Measurements from ENCODE around the gene TTBK2. TPM values are rescaled to one million over a fixed set of nuclear protein-coding genes. Genes with fewer than 3 reads are reported as not detected.

The TTBK2 gene
- polyA plus RNA-seq, 1 donor (not counting 4 experiments of a cell fraction or from before 2014, with no cell fraction given), result 7.3 TPM

GRCh38 chr15:42716125-42716524 is 204.5 kb downstream of the TTBK2 start:
- H3K27ac ChIP-seq (ENCODE audit: control insufficient read depth, insufficient read depth, low read length), result no peak overlapping the region
- no peak overlapping the region for H2AFZ ChIP-seq (ENCODE audit: control insufficient read depth, low read length)
- TF ChIP-seq EZH2 (IDR thresholded peaks at IDR 0.05; ENCODE audit: low read length) (no peak), CTCF (optimal IDR thresholded peaks at IDR 0.05 in 1 of 3, IDR thresholded peaks at IDR 0.05 in 1 of 3, conservative IDR thresholded peaks at IDR 0.05 in 1 of 3; ENCODE audit: extremely low read depth in 1 of 3, insufficient read depth in 2 of 3, low read length in 3 of 3) (no peak)
- H3K4me2 ChIP-seq (ENCODE audit: control insufficient read depth, extremely low read depth, insufficient read depth, low read depth, low read length), result no peak overlapping the region
- H3K9me3 ChIP-seq (ENCODE audit: control insufficient read depth, low read depth, low read length), result no peaks in the 10 kb centered on the region
- DNase-seq (ENCODE audit: low read depth, low spot score), result no peak
- no peaks in the 10 kb centered on the region for H4K20me1 ChIP-seq (ENCODE audit: control insufficient read depth, extremely low read depth, insufficient read depth, low read length)
- H3K9ac ChIP-seq (ENCODE audit: control insufficient read depth, extremely low read depth, insufficient read depth, low read length), result no peak overlapping the region
- H3K4me1 ChIP-seq (ENCODE audit: control insufficient read depth, extremely low read depth, insufficient read depth, low read length), result no peaks in the 10 kb centered on the region
- no peaks in the 10 kb centered on the region for H3K79me2 ChIP-seq (ENCODE audit: control insufficient read depth, insufficient read depth, low read length)
- dilution Hi-C loops (cut with MboI; ENCODE audit: extremely low pct_ligation_motif_present, low sequenced_read_pairs), result no loop called here
- H3K9me1 ChIP-seq (ENCODE audit: control insufficient read depth, extremely low read depth, insufficient read depth, low read length), result no peaks in the 10 kb centered on the region
- H3K27me3 ChIP-seq (ENCODE audit: control insufficient read depth, extremely low read depth, insufficient read depth, low read length), result no peaks in the 10 kb centered on the region
- no peak overlapping the region for H3K4me3 ChIP-seq (ENCODE audit: control insufficient read depth in 2 of 3, extremely low read depth in 1 of 3, insufficient read depth in 2 of 3, low read depth in 1 of 3, low read length in 3 of 3)
- H3K36me3 ChIP-seq (ENCODE audit: control insufficient read depth in 2 of 2, extremely low read depth in 1 of 2, insufficient read depth in 2 of 2, low read length in 2 of 2), result peaks cover 0 to 1% of the 10 kb centered on the region in 2 experiments
- FAIRE-seq, result no peak

- no peak for FAIRE-seq
- no peak overlapping the region for H2AFZ ChIP-seq (ENCODE audit: control insufficient read depth, low read length)
- DNase-seq (ENCODE audit: low read depth, low spot score), result no peak
- no peaks in the 10 kb centered on the region for H3K36me3 ChIP-seq (ENCODE audit: control insufficient read depth in 2 of 2, extremely low read depth in 1 of 2, insufficient read depth in 2 of 2, low read length in 2 of 2)
- no peaks in the 10 kb centered on the region for H3K27me3 ChIP-seq (ENCODE audit: control insufficient read depth, extremely low read depth, insufficient read depth, low read length)
- no peaks in the 10 kb centered on the region for H3K9me1 ChIP-seq (ENCODE audit: control insufficient read depth, extremely low read depth, insufficient read depth, low read length)
- no peaks in the 10 kb centered on the region for H4K20me1 ChIP-seq (ENCODE audit: control insufficient read depth, extremely low read depth, insufficient read depth, low read length)
- H3K4me2 ChIP-seq (ENCODE audit: control insufficient read depth, extremely low read depth, insufficient read depth, low read depth, low read length), result no peak overlapping the region
- H3K27ac ChIP-seq (ENCODE audit: control insufficient read depth, insufficient read depth, low read length), result no peak overlapping the region
- H3K9ac ChIP-seq (ENCODE audit: control insufficient read depth, extremely low read depth, insufficient read depth, low read length), result no peak overlapping the region
- TF ChIP-seq EZH2 (IDR thresholded peaks at IDR 0.05; ENCODE audit: low read length) (no peak), CTCF (optimal IDR thresholded peaks at IDR 0.05 in 1 of 3, IDR thresholded peaks at IDR 0.05 in 1 of 3, conservative IDR thresholded peaks at IDR 0.05 in 1 of 3; ENCODE audit: extremely low read depth in 1 of 3, insufficient read depth in 2 of 3, low read length in 3 of 3) (no peak)
- H3K9me3 ChIP-seq (ENCODE audit: control insufficient read depth, low read depth, low read length), result no peaks in the 10 kb centered on the region
- no peaks in the 10 kb centered on the region for H3K79me2 ChIP-seq (ENCODE audit: control insufficient read depth, insufficient read depth, low read length)
- dilution Hi-C loops (cut with MboI; ENCODE audit: extremely low pct_ligation_motif_present, low sequenced_read_pairs), result no loop called here
- peaks cover 4% of the 10 kb centered on the region for H3K4me1 ChIP-seq (ENCODE audit: control insufficient read depth, extremely low read depth, insufficient read depth, low read length)
- H3K4me3 ChIP-seq (ENCODE audit: control insufficient read depth in 2 of 3, extremely low read depth in 1 of 3, insufficient read depth in 2 of 3, low read depth in 1 of 3, low read length in 3 of 3), result no peak overlapping the region
Measured at GRCh38 chr15:42712584-42712983, 208.0 kb downstream of the TTBK2 start.

All from keratinocyte (primary cell).